Measurements from ENCODE around the gene MSI1.

DNA sequence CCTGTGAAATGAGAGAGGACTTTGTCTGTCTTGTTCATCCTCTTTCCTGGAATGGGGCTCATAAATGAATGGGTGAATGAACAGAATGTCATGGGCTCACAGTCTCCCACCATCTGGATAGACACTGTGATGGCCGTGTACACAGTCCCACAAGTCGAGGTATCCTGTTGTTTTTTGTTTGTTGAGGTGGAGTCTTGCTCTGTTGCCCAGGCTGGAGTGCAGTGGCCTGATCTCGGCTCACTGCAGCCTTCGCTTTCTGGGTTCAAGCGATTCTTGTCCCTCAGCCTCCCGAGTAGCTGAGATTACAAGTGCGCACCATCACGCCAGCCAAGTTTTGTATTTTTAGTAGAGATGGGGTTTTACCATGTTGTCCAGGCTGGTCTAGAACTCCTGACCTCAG, 25.3 kb downstream of the MSI1 start:
- TF ChIP-seq ELK1 (IDR thresholded peaks at IDR 0.05; ENCODE audit: low read depth, low read length) (no peak), CTCF (IDR thresholded peaks at IDR 0.05) (no peak), PHF8 (IDR thresholded peaks at IDR 0.05; ENCODE audit: borderline replicate concordance, low read depth) (no peak), ZNF302 (CRISPR knock-in tag; IDR thresholded peaks at IDR 0.05) (no peak), MYC (IDR thresholded peaks at IDR 0.05; ENCODE audit: borderline replicate concordance, low read length) (no peak), BHLHE40 (IDR thresholded peaks at IDR 0.05; ENCODE audit: low read depth, low read length) (no peak), CHD2 (IDR thresholded peaks at IDR 0.05; ENCODE audit: low read length, partially characterized antibody) (no peak), POLR2A (IDR thresholded peaks at IDR 0.05; ENCODE audit: low read length) (no peak), KDM5A (IDR thresholded peaks at IDR 0.05) (no peak), EP300 (IDR thresholded peaks at IDR 0.05) (no peak), RCOR1 (IDR thresholded peaks at IDR 0.05; ENCODE audit: low read depth, low read length) (no peak), SMC3 (IDR thresholded peaks at IDR 0.05) (no peak)

Measured in A549 (cell line).